Fibroblast of the aortic adventitia (primary cell): Measurements from ENCODE around the gene HCFC1. TPM values are rescaled to one million over a fixed set of nuclear protein-coding genes. Genes with fewer than 3 reads are reported as not detected.

ENCODE experiments used
- DNase-seq: peaks from one replicate; pipeline ENCODE4 v3.0.0-alpha.2; 2010; ENCODE audit warnings: low read depth
- H3K4me3 ChIP-seq: 2 replicates; pipeline ENCODE4 v1.5.1; 2011; ENCODE audit warnings: low read depth, mild to moderate bottlenecking, control low read depth, low read length, moderate library complexity
- CTCF ChIP-seq: IDR thresholded peaks from 2 replicates; pipeline ENCODE4 v1.5.1; 2011; ENCODE audit warnings: mild to moderate bottlenecking, low read length, control low read depth, inconsistent platforms; ENCODE audit not compliant: insufficient read depth
- total RNA-seq: library from RNA; depleted of rRNA; stranded (reverse); fragments of >200 nt; gene quantifications from 2 replicates; pipeline ENCODE4 v1.2.3, GENCODE V29; 2012; ENCODE audit warnings: low replicate concordance

Gene HCFC1
- total RNA-seq: 16.4 and 34.5 TPM in 2 replicates

- DNase-seq: peak; percentile 89
- peak within 1 kb of the TSS; percentile 88 for H3K4me3 ChIP-seq
- TF ChIP-seq CTCF: no peak
Measured at GRCh38 chrX:153971450-153972367, at the start of gene HCFC1. HCFC1 (minus strand) TSS chrX:153971818; CDS start chrX:153970840, 978 bp downstream.

- DNase-seq: peak; percentile 43
- H3K4me3 ChIP-seq: no peak overlapping the region
- no peak for TF ChIP-seq CTCF
Measured at GRCh38 chrX:154021131-154021611, 49.6 kb upstream of the HCFC1 start.

GRCh38 chrX:154020536-154021115 lies 49.0 kb upstream of the HCFC1 start:
- DNase-seq: no peak
- no peak for TF ChIP-seq CTCF
- H3K4me3 ChIP-seq: peak overlapping the region; percentile 60

- peak within 1 kb of the TSS; percentile 69 for H3K4me3 ChIP-seq
- peak; percentile 43 for DNase-seq
- no peak for TF ChIP-seq CTCF
Measured at GRCh38 chrX:154019633-154020528, 48.3 kb upstream of the HCFC1 start, which contains the start of gene IRAK1. IRAK1 (minus strand) TSS chrX:154019902; CDS start chrX:154019812, 90 bp downstream.

- no peak for TF ChIP-seq CTCF
- H3K4me3 ChIP-seq: peak overlapping the region; percentile 69
- no peak for DNase-seq
Measured at GRCh38 chrX:154019061-154019621, 47.5 kb upstream of the HCFC1 start.

- TF ChIP-seq CTCF: no peak
- H3K4me3 ChIP-seq: peak overlapping the region; percentile 69
- no peak for DNase-seq
Measured at GRCh38 chrX:154018518-154019060, 47.0 kb upstream of the HCFC1 start.
